IPS-15b (cell line): ENCODE data around the gene KIF26B.
"Not testable (repeated sequence)": the region's sequence is repeated elsewhere in the genome, so short reads cannot be mapped to it uniquely, and the experiment has no call there.

ENCODE experiments used
- H3K27me3 ChIP-seq: one replicate; pipeline ENCODE4 v1.6.1; 2013; ENCODE audit warnings: low read length; ENCODE audit not compliant: control insufficient read depth, insufficient read depth
- H3K36me3 ChIP-seq: one replicate; pipeline ENCODE4 v1.6.1; 2013; ENCODE audit warnings: low read length; ENCODE audit not compliant: control insufficient read depth, insufficient read depth
- H3K4me1 ChIP-seq: one replicate; pipeline ENCODE4 v1.6.1; 2013; ENCODE audit warnings: mild to moderate bottlenecking, low read length; ENCODE audit not compliant: control insufficient read depth, insufficient read depth
- H3K4me3 ChIP-seq: one replicate; pipeline ENCODE4 v1.5.1; 2013; ENCODE audit warnings: low read depth, low read length
- H3K9ac ChIP-seq: one replicate; pipeline ENCODE4 v1.6.1; 2013; ENCODE audit warnings: low read depth, mild to moderate bottlenecking, low read length
- H3K9me3 ChIP-seq: one replicate; pipeline ENCODE4 v1.6.1; 2013; ENCODE audit warnings: mild to moderate bottlenecking, low read length; ENCODE audit not compliant: control insufficient read depth, insufficient read depth

The KIF26B gene

DNA sequence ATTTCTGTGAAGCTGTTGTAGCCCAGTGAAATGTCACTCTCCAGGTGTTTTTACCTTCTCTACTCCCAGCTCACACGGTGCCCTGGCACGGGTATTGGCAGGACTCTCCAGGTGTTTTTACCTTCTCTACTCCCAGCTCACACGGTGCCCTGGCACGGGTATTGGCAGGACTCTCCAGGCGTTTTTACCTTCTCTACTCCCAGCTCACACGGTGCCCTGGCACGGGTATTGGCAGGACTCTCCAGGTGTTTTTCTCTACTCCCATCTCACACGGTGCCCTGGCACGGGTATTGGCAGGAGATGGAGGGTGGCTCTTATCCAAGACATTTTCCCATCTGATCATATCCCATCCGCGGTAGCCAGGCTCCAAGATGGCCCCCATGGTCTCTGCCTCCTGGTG is 540.9 kb downstream of the KIF26B start:
- not testable (repeated sequence) for H3K9ac ChIP-seq, H3K9me3 ChIP-seq, H3K27me3 ChIP-seq

DNA sequence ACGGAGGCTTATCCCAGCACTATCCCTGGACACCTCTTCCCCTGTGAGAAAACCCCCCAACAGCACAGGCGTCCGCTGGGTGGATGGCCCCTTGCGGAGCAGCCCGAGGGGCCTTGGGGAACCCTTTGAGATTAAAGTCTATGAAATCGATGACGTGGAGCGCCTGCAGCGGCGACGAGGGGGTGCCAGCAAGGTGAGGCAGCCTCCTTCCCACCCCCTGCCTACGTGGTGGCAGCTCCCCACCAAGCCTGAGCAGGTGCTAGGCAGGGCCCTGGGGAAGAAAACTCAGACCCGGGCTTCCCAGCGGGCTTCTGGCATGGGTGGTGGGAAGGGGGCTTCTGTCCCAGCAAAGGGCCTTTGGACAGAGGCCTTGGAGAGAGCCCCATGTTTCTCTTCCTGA is 543.3 kb downstream of the KIF26B start:
- Histone ChIP-seq H3K36me3 (no peaks in the 10 kb centered on the region), H3K9me3 (no peaks in the 10 kb centered on the region), H3K4me1 (no peaks in the 10 kb centered on the region), H3K4me3 (no peak overlapping the region), H3K27me3 (no peaks in the 10 kb centered on the region), H3K9ac (no peak overlapping the region)

More for the DNA sequence above, 540.9 kb downstream of the KIF26B start:
- H3K4me1 ChIP-seq, H3K36me3 ChIP-seq, H3K4me3 ChIP-seq: not testable (repeated sequence)

DNA sequence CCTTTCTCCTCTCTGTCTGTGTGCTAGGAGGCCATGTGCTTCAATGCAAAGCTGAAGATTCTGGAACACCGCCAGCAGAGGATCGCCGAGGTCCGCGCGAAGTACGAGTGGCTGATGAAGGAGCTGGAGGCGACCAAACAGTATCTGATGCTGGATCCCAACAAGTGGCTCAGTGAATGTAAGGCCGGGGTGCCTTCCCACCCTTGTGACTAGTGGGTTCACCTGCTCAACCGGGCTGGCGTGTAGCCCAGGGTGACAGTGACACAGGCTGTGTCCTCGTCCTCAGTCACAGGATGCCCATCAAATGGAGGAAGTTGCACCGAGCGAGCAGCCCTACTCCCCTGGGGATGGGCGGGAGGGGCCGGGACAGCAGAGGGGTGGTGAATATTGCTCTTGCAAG is 544.1 kb downstream of the KIF26B start:
- Histone ChIP-seq H3K4me1 (no peaks in the 10 kb centered on the region), H3K9me3 (no peaks in the 10 kb centered on the region), H3K36me3 (no peaks in the 10 kb centered on the region), H3K27me3 (no peaks in the 10 kb centered on the region), H3K4me3 (no peak overlapping the region), H3K9ac (no peak overlapping the region)

DNA sequence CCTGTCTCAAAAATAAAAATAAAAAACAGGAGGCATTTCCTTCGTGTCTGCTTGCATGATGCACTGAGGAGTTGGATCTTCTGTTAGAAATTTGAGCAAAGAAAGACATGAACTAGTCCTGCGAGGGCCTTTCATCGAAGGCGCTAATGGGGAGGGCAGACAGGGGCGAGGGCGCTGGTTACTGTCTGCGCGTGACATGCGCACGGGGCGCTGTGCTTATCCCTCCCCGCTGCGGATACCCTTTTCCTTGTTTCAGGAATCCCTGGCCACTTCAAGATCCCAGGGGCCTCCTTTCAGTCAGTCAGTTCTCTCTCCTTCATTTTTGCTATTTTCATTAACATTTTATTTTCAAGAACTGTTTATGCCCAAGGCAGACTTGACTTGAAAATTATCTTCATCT is 545.8 kb downstream of the KIF26B start:
- Histone ChIP-seq H3K4me3 (no peak overlapping the region), H3K4me1 (no peaks in the 10 kb centered on the region), H3K27me3 (no peaks in the 10 kb centered on the region), H3K9ac (no peak overlapping the region), H3K36me3 (no peaks in the 10 kb centered on the region), H3K9me3 (no peaks in the 10 kb centered on the region)

DNA sequence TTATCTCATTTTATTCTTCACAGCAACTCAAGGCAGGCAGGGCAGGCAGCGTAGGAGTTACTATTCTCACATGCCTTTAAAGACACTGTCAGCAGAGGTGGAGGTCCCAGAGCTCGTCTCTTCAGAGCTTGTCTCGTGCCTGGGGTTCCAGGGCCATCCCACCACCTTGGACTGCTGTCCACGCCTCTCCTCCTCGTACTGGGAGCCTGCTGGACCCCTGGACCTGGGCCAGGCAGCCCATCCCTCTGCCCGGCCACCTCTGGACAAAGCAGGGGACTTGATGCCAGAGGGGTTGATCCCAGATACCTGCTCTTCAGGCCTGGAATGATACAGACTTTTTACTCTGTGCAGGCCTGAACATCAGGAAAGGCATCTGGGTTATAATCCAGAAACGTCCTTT is 546.8 kb downstream of the KIF26B start:
- H3K36me3 ChIP-seq = no peaks in the 10 kb centered on the region
- no peak overlapping the region for H3K9ac ChIP-seq
- H3K9me3 ChIP-seq = no peaks in the 10 kb centered on the region
- no peaks in the 10 kb centered on the region for H3K4me1 ChIP-seq
- no peak overlapping the region for H3K4me3 ChIP-seq
- no peaks in the 10 kb centered on the region for H3K27me3 ChIP-seq

DNA sequence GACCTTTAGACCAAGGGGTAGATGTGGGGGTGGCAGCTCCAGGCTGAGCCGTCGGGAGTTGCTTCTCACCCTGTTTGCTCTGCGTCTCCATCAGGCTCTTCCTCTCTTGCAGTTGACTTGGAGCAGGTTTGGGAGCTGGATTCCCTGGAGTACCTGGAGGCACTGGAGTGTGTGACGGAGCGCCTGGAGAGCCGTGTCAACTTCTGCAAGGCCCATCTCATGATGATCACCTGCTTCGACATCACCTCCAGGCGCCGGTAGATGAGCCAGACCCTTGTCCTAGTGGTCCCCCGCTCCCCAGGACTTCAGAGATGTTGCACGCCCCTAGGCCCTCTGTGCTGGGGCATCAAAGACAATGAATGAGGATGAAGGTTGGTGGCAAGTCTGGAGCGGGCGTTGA is 547.6 kb downstream of the KIF26B start:
- Histone ChIP-seq H3K9me3 (no peaks in the 10 kb centered on the region), H3K4me1 (no peaks in the 10 kb centered on the region), H3K36me3 (no peaks in the 10 kb centered on the region), H3K9ac (no peak overlapping the region), H3K27me3 (no peaks in the 10 kb centered on the region), H3K4me3 (no peak overlapping the region)

DNA sequence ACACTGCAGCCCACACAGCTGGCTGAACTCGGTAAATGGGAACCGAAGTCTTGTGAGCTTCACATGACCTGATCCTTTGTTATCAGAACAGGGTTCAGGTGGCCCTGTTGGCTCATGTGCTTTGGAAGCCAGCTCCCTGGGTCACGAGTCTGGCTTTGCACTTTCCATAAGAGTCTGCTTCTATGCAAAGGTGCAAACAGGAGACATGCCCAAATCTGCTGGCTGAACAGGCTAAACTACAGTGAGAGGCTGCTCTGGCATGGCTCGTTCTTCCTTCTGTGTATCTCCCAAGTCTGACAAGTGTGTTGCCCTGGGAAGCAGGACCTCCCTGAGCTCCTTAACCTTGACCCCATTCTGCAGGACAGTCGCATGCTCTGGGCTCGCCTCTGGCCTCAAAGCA is 549.6 kb downstream of the KIF26B start:
- no peaks in the 10 kb centered on the region for H3K36me3 ChIP-seq
- no peaks in the 10 kb centered on the region for H3K27me3 ChIP-seq
- H3K9ac ChIP-seq = no peak overlapping the region
- no peak overlapping the region for H3K4me3 ChIP-seq
- H3K4me1 ChIP-seq = no peaks in the 10 kb centered on the region
- H3K9me3 ChIP-seq = no peaks in the 10 kb centered on the region

DNA sequence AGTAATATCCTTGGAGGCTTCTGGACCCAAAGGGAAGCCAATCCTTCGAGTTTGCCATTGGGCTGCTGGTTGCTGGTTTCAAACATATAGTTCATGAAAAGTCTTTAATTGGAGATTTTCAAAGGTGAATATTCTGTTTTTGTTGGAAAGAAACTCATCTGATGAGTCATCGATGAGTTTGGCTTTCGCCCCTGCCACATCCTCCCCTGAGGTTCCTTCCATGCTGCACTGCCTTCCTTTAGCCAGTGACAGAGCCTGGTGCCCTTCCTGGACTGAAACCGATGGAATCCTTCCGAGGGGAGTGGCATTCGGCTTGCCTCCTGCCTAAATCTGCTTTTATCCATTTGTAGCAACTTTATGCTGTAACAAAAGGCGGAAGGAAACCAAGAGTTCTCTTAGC is 550.0 kb downstream of the KIF26B start:
- H3K27me3 ChIP-seq = no peaks in the 10 kb centered on the region
- H3K9me3 ChIP-seq = no peaks in the 10 kb centered on the region
- H3K4me1 ChIP-seq = no peaks in the 10 kb centered on the region
- H3K4me3 ChIP-seq = no peak overlapping the region
- no peaks in the 10 kb centered on the region for H3K36me3 ChIP-seq
- H3K9ac ChIP-seq = no peak overlapping the region

DNA sequence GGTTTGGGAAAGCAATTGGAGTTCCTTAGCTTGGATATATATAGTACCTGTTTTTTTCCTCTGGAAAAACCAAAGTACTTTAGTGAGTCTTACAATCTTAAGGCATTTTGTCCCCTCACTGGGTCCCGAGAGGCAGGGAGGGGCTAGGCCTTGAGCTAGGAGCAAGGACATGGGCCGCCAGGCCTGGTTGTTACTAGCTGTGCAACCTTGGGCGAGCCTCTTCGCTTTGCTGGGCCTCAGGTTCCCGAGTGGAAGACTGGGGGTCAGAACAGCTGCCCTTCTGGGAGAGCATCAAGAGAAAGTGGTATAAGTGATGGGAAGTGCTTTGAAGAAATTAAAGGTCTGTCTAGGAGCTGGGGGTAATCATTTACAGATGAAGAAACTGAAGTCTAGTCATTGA is 553.2 kb downstream of the KIF26B start:
- no peak overlapping the region for H3K4me3 ChIP-seq
- no peaks in the 10 kb centered on the region for H3K4me1 ChIP-seq
- no peaks in the 10 kb centered on the region for H3K27me3 ChIP-seq

DNA sequence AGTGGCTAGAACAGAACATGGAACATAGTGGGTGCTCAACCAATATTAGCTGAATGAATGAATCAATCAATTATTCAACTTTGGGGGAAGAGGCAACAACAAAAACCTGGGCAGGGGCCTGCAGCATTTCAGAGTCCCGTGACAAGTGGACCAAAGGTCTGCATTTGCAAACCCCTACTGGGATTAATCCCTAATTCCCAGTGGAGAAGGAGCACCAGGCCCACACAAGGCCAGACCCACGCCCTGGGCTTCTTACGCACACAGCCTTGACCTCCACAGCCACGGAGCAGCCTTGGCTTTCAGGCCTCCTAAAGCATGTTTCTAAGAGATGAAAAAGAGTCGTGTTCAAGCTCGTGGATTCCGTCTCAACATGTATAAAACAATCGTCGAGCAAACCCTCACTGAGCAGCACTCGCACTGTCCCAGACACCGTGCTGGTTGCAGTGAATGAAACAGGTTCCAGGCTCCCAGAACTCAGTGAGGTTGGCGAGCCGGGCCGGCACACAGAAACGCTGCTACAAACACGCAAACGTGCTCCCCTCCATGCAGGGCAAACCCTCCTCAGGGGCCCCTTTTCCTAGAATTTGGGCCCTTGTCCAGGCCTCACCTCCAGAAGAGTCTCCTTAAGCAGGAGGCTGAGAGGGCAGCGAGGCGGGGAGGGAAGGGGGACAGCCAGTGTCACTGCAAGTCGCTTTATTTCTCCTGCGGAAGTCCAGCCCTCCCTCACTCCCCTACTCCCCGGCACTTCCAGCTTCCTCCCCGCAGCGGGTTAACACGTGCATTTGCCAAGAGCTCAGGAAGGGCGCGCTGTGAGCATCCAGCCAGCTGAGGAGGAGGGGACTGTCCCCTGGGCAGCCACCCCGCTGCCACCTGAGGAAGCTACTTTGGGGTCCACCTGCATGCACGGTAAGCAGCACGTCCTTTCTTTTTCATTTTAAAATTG is 556.4 kb downstream of the KIF26B start:
- Histone ChIP-seq H3K4me1 (no peaks in the 10 kb centered on the region), H3K9me3 (no peaks in the 10 kb centered on the region), H3K9ac (no peak overlapping the region), H3K36me3 (no peaks in the 10 kb centered on the region), H3K27me3 (no peaks in the 10 kb centered on the region), H3K4me3 (peak overlapping the region; percentile 3)

More for the DNA sequence above, 553.2 kb downstream of the KIF26B start:
- H3K9ac ChIP-seq = no peak overlapping the region
- no peaks in the 10 kb centered on the region for H3K9me3 ChIP-seq
- no peaks in the 10 kb centered on the region for H3K36me3 ChIP-seq

DNA sequence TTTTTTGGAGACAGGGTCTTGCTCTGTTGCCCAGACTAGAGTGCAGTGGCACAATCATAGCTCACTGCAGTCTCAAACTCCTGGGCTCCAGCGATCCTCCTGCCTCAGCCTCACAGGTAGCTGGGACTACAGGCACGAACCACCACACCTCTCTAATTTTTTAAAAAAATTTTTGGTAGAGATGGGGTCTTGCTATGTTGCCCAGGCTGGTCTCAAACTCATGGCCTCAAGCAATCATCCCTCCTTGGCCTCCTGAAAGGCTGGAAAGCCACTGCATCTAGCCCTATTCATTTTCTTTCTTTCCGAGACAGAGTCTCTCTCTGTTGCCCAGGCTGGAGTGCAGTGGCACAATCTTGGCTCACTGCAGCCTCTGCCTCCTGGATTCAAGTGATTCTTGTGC is 559.2 kb downstream of the KIF26B start:
- H3K9ac ChIP-seq, H3K4me3 ChIP-seq, H3K4me1 ChIP-seq, H3K9me3 ChIP-seq, H3K27me3 ChIP-seq, H3K36me3 ChIP-seq: not testable (repeated sequence)

DNA sequence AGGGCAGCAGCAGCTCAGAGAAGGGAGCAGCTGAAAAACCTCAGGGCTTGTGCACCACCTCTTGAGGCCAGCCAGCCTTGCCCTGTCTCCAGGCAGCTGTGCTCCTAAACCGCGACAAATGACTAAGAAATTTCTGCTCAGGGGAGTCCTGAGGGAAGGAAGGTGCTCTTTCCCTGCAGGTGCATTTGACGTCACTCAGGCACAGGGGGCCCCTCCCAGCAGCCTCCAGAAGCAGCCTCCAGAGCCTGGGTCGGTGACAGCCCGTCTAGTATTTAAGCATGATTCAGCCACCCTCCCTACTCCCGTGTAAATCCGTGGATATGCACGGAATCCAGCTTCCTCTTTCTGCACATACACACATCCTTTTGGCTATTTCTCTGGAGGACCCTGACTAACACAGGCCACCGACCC is 560.5 kb downstream of the KIF26B start:
- Histone ChIP-seq H3K36me3 (no peaks in the 10 kb centered on the region), H3K9ac (no peak overlapping the region), H3K27me3 (no peaks in the 10 kb centered on the region), H3K4me3 (no peak overlapping the region), H3K4me1 (no peaks in the 10 kb centered on the region), H3K9me3 (no peaks in the 10 kb centered on the region)
